B cell (primary cell): ENCODE measurements around the gene DKK3. TPM values are rescaled to one million over a fixed set of nuclear protein-coding genes. Genes with fewer than 3 reads are reported as not detected.

Experiments
- ATAC-seq: fragments of 200-7000 bp; cut with Tn5 transposase; one replicate; pipeline ENCODE4 v1.10.0; 2021; ENCODE audit warnings: low read depth, mild to moderate bottlenecking, moderate number of reproducible peaks, moderate library complexity
- CTCF ChIA-PET: fragments of 350-600 bp; sonication (Branson Sonifier 250); formaldehyde crosslinking; loops from one replicate; lab custom pipeline; 2021; ENCODE audit warnings: antibody characterized with exemption, inconsistent platforms; lab: Charles Lee
- POLR2A ChIA-PET: fragments of 350-600 bp; sonication (Branson Sonifier 250); formaldehyde crosslinking; loops from one replicate; lab custom pipeline; 2021; ENCODE audit warnings: antibody characterized with exemption; lab: Charles Lee
- DNase-seq: peaks from one replicate; pipeline ENCODE4 v3.0.0; 2013
- H2AFZ ChIP-seq: 2 replicates; pipeline ENCODE4 v1.6.1; 2012; ENCODE audit warnings: mild to moderate bottlenecking, low read depth, low read length; ENCODE audit not compliant: insufficient read depth, poor library complexity, severe bottlenecking
- H3K27ac ChIP-seq, 2 donors: 1 replicate in 1 of 2; 2 replicates in 1 of 2; pipeline ENCODE4 v1.5.1; 2012 to 2013; ENCODE audit warnings: low read length in 2 of 2, mild to moderate bottlenecking in 2 of 2, moderate library complexity in 1 of 2
- H3K27me3 ChIP-seq, 4 experiments: fragments of 200-600 bp in 1 of 4; sonication (generic) in 1 of 4; replicated peaks in 1 of 4; 1 replicate in 2 of 4; 2 replicates in 2 of 4; pipeline versions ENCODE4 v1.6.1 to v1.7.0; 2013 to 2016; ENCODE audit warnings: low read length in 3 of 4, mild to moderate bottlenecking in 2 of 4, mixed read lengths in 1 of 4, moderate library complexity in 1 of 4; ENCODE audit not compliant: insufficient read depth in 4 of 4, control insufficient read depth in 3 of 4; ENCODE audit errors: control extremely low read depth in 1 of 4
- H3K36me3 ChIP-seq, 2 experiments: replicated peaks in 1 of 2; 1 replicate in 1 of 2; 2 replicates in 1 of 2; pipeline versions ENCODE4 v1.6.1 to v1.7.1; 2013; ENCODE audit warnings: low read length in 1 of 2; ENCODE audit not compliant: insufficient read depth in 2 of 2, control insufficient read depth in 1 of 2; ENCODE audit errors: control extremely low read depth in 1 of 2, extremely low read depth in 1 of 2
- H3K4me1 ChIP-seq, 2 donors: fragments of 200-600 bp in 1 of 2; sonication (generic) in 1 of 2; 1 replicate in 1 of 2; 2 replicates in 1 of 2; pipeline versions ENCODE4 v1.5.1 to v1.6.1; 2013 to 2017; ENCODE audit warnings: low read length in 2 of 2; ENCODE audit not compliant: control insufficient read depth in 2 of 2, insufficient read depth in 2 of 2
- H3K4me2 ChIP-seq: replicated peaks from 2 replicates; pipeline ENCODE3; 2012; ENCODE audit warnings: mild to moderate bottlenecking, low read depth, low read length; ENCODE audit not compliant: poor library complexity, severe bottlenecking
- H3K4me3 ChIP-seq, 5 experiments: fragments of 200-600 bp in 1 of 5; sonication (generic) in 1 of 5; 1 replicate in 3 of 5; 2 replicates in 2 of 5; pipeline versions ENCODE4 v1.5.1 to v1.7.0; 2011 to 2016; ENCODE audit warnings: low read length in 4 of 5, mild to moderate bottlenecking in 4 of 5, low read depth in 2 of 5, control low read depth in 1 of 5, moderate library complexity in 1 of 5; ENCODE audit not compliant: insufficient read depth in 1 of 5; ENCODE audit errors: control extremely low read depth in 1 of 5, extremely low read depth in 1 of 5
- H3K79me2 ChIP-seq: fragments of 200-600 bp; sonication (generic); one replicate; pipeline ENCODE4 v1.6.0; 2016; ENCODE audit warnings: low read length; ENCODE audit not compliant: control insufficient read depth, insufficient read depth
- H3K9ac ChIP-seq: fragments of 200-600 bp; sonication (generic); 2 replicates; pipeline ENCODE4 v1.6.1; 2017; ENCODE audit warnings: mild to moderate bottlenecking, low read length, moderate library complexity
- H3K9me3 ChIP-seq, 3 donors: one replicate each; pipeline versions ENCODE4 v1.6.1 to v1.7.1; 2013; ENCODE audit warnings: low read length in 2 of 3; ENCODE audit not compliant: control insufficient read depth in 2 of 3, insufficient read depth in 1 of 3; ENCODE audit errors: control extremely low read depth in 1 of 3
- H4K20me1 ChIP-seq: 2 replicates; pipeline ENCODE4 v1.6.0; 2012; ENCODE audit warnings: mild to moderate bottlenecking, low read length; ENCODE audit not compliant: insufficient read depth, control insufficient read depth, poor library complexity, severe bottlenecking
- H3K27ac Mint-ChIP-seq: one replicate; pipeline ENCODE4 v1.8.0; 2021; ENCODE audit warnings: mixed read lengths
- H3K27me3 Mint-ChIP-seq: one replicate; pipeline ENCODE4 v1.8.0; 2021; ENCODE audit warnings: mixed read lengths
- H3K4me1 Mint-ChIP-seq: one replicate; pipeline ENCODE4 v1.8.0; 2021; ENCODE audit warnings: mixed read lengths
- H3K4me3 Mint-ChIP-seq: one replicate; pipeline ENCODE4 v1.8.0; 2021; ENCODE audit warnings: mixed read lengths
- H3K9me3 Mint-ChIP-seq: one replicate; pipeline ENCODE4 v1.8.0; 2022; ENCODE audit warnings: mixed read lengths; ENCODE audit not compliant: insufficient read depth
- CTCF ChIP-seq: fragments of 200-600 bp; IDR thresholded peaks from one replicate; pipeline ENCODE4 v1.8.0; 2022; ENCODE audit warnings: antibody characterized with exemption, mild to moderate bottlenecking
- EZH2 ChIP-seq: IDR thresholded peaks from 2 replicates; pipeline ENCODE4 v1.6.1; 2012; ENCODE audit warnings: borderline replicate concordance, low read depth, mild to moderate bottlenecking, moderate library complexity, low read length; ENCODE audit not compliant: insufficient read depth, poor library complexity, severe bottlenecking
- WGBS: methylation state at CpG from one replicate; pipeline ENCODE4 v1.1.5; 2013; ENCODE audit warnings: missing lambda C conversion rate; ENCODE audit not compliant: insufficient coverage; 5-methylcytosine and 5-hydroxymethylcytosine counted together
- intact Hi-C: fragments of 100-400 bp; cut with micrococcal nuclease; formaldehyde crosslinking; loops from one replicate; pipeline ENCODE4 v1.10.0; 2022
- polyA plus RNA-seq: library from polyadenylated mRNA; depleted of rRNA; stranded (reverse); fragments of >200 nt; gene quantifications from 2 replicates; pipeline ENCODE4 v1.2.3, GENCODE V29; 2012
- total RNA-seq, 2 donors: library from RNA; stranded (reverse); fragments of 120-200 nt in 1 of 2; gene quantifications; 1 replicate in 1 of 2; 2 replicates in 1 of 2; pipeline versions ENCODE4 v1.2.3 to v1.2.4, GENCODE V29; 2013 to 2022

DKK3 gene
- total and polyA plus RNA-seq, 2 donors (not counting 1 experiment from before 2014, with no cell fraction given) = 0.33 TPM; not detected in 1

- CTCF ChIA-PET = no interaction called here
- DNase-seq = no peak
- POLR2A ChIA-PET = no interaction called here
- no peak overlapping the region for H3K27ac Mint-ChIP-seq
- peaks cover 0 to 2% (median 0%) of the 10 kb centered on the region in 3 donors for H3K9me3 ChIP-seq
- no CpG with 5 or more reads among the region's 5 CpGs for WGBS
- H3K4me1 ChIP-seq = no peaks in the 10 kb centered on the region
- H3K4me3 ChIP-seq = no peak overlapping the region
- peaks cover 39 to 65% of the 10 kb centered on the region in 2 experiments for H3K36me3 ChIP-seq
- no peak overlapping the region for H3K9ac ChIP-seq
- no peak overlapping the region for H3K4me2 ChIP-seq
- H2AFZ ChIP-seq = no peak overlapping the region
- no peaks in the 10 kb centered on the region for H3K9me3 Mint-ChIP-seq
- intact Hi-C loops = loop anchor here (10.0 kb wide), 1 partner anchor 137 kb away; no protein-coding TSS in a partner anchor
- H3K4me3 Mint-ChIP-seq = no peak overlapping the region
- no peaks in the 10 kb centered on the region for H3K79me2 ChIP-seq
- no peak for ATAC-seq
- peaks cover 2% of the 10 kb centered on the region for H3K4me1 Mint-ChIP-seq
- H3K27ac ChIP-seq = no peak overlapping the region
- no peaks in the 10 kb centered on the region for H3K27me3 Mint-ChIP-seq
- TF ChIP-seq EZH2 (no peak), CTCF (peak; percentile 51)
- no peaks in the 10 kb centered on the region for H4K20me1 ChIP-seq
- H3K27me3 ChIP-seq = no peaks in the 10 kb centered on the region
Measured at GRCh38 chr11:11931461-11932055, 76.9 kb downstream of the DKK3 start.

GRCh38 chr11:11929920-11930319, 78.5 kb downstream of the DKK3 start:
- H3K27me3 Mint-ChIP-seq = no peaks in the 10 kb centered on the region
- H3K27ac ChIP-seq = no peak overlapping the region
- no peaks in the 10 kb centered on the region for H3K9me3 Mint-ChIP-seq
- no CpG with 5 or more reads among the region's 2 CpGs for WGBS
- H2AFZ ChIP-seq = no peak overlapping the region
- H3K4me2 ChIP-seq = no peak overlapping the region
- H3K4me1 Mint-ChIP-seq = peaks cover 11% of the 10 kb centered on the region
- no peak overlapping the region for H3K4me3 Mint-ChIP-seq
- H3K9me3 ChIP-seq = peaks cover 0 to 2% (median 0%) of the 10 kb centered on the region in 3 donors
- no peak overlapping the region for H3K27ac Mint-ChIP-seq
- CTCF ChIA-PET = no interaction called here
- no peaks in the 10 kb centered on the region for H3K79me2 ChIP-seq
- no peaks in the 10 kb centered on the region for H3K27me3 ChIP-seq
- H3K36me3 ChIP-seq = peaks cover 33 to 57% of the 10 kb centered on the region in 2 experiments
- H3K4me1 ChIP-seq = no peaks in the 10 kb centered on the region
- TF ChIP-seq CTCF (no peak), EZH2 (no peak)
- DNase-seq = no peak
- intact Hi-C loops = loop anchor here (10.0 kb wide), 1 partner anchor 135 kb away; no protein-coding TSS in a partner anchor
- H3K9ac ChIP-seq = no peak overlapping the region
- no peak for ATAC-seq
- POLR2A ChIA-PET = no interaction called here
- H3K4me3 ChIP-seq = no peak overlapping the region
- H4K20me1 ChIP-seq = no peaks in the 10 kb centered on the region
